ENCODE results near the gene COX11. TPM values are rescaled to one million over a fixed set of nuclear protein-coding genes. Genes with fewer than 3 reads are reported as not detected.

The COX11 gene
- polyA plus RNA-seq, 3 donors = 17.8 to 34.4 (median 32.7) TPM

GRCh38 chr17:54969658-54970572 is 1.5 kb upstream of the COX11 start:
- 27 to 51% (median 48%) methylated on average over 7 of the region's 7 CpGs for WGBS, 3 donors

DNA sequence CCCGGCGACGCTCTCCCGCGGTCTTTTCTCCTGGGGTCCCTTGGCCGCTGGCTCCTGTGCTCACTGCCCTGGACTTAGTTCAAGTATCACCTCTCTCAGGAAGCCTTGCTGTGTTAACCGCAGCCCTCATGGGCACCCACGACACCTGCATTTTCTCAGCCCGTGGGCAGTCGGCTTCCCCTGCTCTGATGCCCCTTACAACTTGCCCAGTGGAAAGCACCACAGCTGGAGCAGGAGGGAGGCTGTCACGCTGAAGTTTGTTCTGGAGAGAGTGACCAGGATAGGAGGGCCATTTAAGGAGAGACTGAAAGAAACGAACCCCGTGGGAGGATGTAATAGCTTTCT is 506 bp upstream of the COX11 start:
- no peak overlapping the region for H3K27ac ChIP-seq (ENCODE audit: low read depth, low read length)
- WGBS, 3 donors = 0 to 2% (median 1%) methylated on average over 13 of the region's 13 CpGs

More at GRCh38 chr17:54969658-54970572, 1.5 kb upstream of the COX11 start:
- H3K27ac ChIP-seq (ENCODE audit: low read depth, low read length) = no peak overlapping the region

GRCh38 chr17:54967621-54968261 is 713 bp downstream of the COX11 start:
- 0 to 1% (median 0%) methylated on average over 21 of the region's 21 CpGs for WGBS, 3 donors
- no peak overlapping the region for H3K27ac ChIP-seq (ENCODE audit: low read depth, low read length)

DNA sequence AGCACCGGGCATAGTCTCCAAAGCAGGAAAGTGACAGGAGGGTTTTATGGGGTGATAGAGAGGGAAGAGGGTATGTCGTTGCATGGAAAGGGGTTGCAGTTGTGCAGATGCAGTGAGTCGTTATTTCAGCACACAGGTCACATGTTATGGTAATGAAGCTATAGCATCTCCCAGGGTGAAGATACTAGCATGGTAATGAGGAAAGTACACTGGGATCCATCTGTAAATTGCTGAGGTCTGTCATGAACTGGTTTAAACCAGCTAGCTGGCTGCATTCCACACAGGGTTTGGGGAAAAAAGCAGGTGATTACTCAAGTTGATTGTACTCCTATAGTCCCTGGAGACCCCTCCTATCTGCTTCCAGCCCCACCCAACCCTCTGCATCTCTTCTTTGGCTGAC is 11.7 kb downstream of the COX11 start:
- H3K27ac ChIP-seq (ENCODE audit: low read depth, low read length) = no peak overlapping the region
- WGBS, 3 donors = 71 to 80% (median 77%) methylated on average over 3 of the region's 3 CpGs

- no peak overlapping the region for H3K27ac ChIP-seq (ENCODE audit: low read depth, low read length)
- 80 to 84% (median 82%) methylated on average over 4 of the region's 4 CpGs for WGBS, 3 donors
Observed at GRCh38 chr17:54951286-54951685, 17.2 kb downstream of the COX11 start.

GRCh38 chr17:54950116-54950515 is 18.3 kb downstream of the COX11 start:
- 62 to 91% (median 85%) methylated on average over 2 of the region's 2 CpGs for WGBS, 3 donors
- H3K27ac ChIP-seq (ENCODE audit: low read depth, low read length) = no peak overlapping the region

DNA sequence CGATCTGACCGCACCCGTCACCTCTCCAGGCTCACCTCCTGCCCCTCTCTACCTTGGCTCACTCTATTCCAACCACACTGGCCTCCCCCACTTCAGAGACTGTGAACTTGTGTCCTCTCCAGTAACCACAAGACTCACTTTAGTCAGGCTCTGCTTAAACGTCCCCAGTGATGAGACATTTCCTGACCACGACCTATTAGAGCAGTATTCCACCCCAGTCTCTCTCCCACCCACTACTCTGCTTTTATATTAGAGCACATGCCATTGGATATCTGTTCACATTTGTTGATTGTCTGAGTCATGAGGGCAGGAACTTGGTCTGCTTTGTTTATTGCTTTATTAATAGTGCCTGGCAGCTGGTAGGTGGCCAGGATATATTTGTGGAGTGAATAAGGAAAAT is 20.1 kb downstream of the COX11 start:
- WGBS, 3 donors = 56 to 84% (median 60%) methylated on average over 5 of the region's 5 CpGs
- no peak overlapping the region for H3K27ac ChIP-seq (ENCODE audit: low read depth, low read length)

DNA sequence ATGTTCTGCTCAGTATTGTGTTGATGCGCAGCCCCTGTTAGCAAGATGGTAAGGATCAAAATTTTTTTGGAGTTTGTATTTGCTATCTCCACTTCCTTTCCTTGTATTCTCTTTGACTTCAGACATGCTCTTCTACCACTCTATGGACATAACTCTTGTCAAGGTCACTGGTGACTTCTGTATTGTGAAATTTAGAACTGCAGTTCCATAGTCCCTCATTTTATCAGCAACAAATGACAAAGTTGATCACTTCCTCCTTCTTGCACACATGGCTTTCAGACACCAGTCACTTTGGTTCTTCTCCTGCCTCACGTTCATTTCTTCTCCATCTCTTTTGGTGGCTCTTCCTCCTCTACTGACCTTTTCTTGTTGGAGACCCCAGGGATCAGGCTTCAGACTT is 21.1 kb downstream of the COX11 start:
- 76 to 90% (median 88%) methylated on average over 2 of the region's 2 CpGs for WGBS, 3 donors
- H3K27ac ChIP-seq (ENCODE audit: low read depth, low read length) = no peak overlapping the region

DNA sequence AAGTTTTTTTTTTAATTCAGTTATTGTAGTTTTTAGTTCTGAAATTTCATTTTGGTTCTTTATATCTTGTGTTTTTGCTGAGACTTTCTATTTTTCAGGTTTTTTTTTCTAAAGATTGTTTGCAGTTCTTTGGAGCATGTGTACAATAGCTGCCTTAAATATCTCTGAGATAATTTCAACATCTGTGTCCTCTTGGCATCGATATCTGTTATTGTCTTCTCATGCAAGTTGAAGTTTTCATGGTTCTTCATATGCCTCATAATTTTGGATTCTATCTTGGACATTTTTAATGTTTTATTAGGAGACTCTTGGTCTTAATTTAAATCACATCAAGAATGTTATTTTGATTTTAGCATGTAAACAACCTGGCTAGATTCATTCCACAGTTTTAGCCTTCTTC is 22.8 kb downstream of the COX11 start:
- 71 to 88% (median 81%) methylated on average over 1 of the region's 1 CpG for WGBS, 3 donors

GRCh38 chr17:54945231-54945630 is 23.2 kb downstream of the COX11 start:
- no peak overlapping the region for H3K27ac ChIP-seq (ENCODE audit: low read depth, low read length)
- 36 to 76% (median 51%) methylated on average over 1 of the region's 1 CpG for WGBS, 3 donors

More for the DNA sequence above, 22.8 kb downstream of the COX11 start:
- no peak overlapping the region for H3K27ac ChIP-seq (ENCODE audit: low read depth, low read length)

- WGBS, 3 donors = 36 to 75% (median 48%) methylated on average over 1 of the region's 1 CpG
- H3K27ac ChIP-seq (ENCODE audit: low read depth, low read length) = no peak overlapping the region
Observed at GRCh38 chr17:54944796-54945195, 23.7 kb downstream of the COX11 start.

DNA sequence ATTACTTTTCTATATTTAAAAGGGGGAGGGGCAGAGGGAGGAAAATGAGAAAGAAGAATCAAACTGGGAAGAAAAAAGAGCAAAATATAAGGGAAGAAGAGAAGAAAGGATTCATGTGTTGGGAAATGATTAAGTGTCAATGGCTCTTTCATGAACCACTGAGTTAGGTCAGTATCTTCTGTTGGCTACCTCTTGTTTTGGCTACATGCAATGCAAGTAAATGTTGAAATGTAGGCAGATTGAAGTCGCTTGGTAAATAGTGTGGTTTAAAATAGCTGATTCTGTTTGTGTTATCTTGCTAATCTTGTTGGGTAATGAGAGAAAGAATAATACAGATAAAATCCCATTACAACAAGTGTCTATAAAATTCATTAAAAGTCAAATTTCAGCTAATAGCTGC is 27.2 kb downstream of the COX11 start:
- H3K27ac ChIP-seq (ENCODE audit: low read depth, low read length) = no peak overlapping the region
- WGBS, 3 donors = 83 to 94% (median 87%) methylated on average over 1 of the region's 1 CpG

DNA sequence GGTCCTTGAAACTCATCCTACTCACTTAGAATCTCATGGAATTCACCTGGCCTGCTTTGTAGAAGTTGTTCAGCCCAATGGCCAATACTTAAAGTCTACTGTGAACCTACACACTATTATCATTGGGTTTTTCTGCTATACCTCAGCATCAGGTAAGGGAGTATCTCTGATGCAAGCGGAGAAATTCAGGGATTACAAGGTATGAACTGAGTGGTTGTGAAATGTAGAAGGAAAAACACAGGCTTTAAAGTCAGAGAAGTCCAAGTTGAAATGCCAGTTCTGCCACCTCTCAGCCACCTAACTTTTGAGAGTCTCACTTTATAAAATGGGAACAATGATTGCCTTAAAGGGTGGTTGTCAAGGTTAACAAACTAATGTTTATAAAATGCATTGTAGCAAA is 31.0 kb downstream of the COX11 start:
- 94 to 97% (median 96%) methylated on average over 1 of the region's 1 CpG for WGBS, 3 donors
- H3K27ac ChIP-seq (ENCODE audit: low read depth, low read length) = no peak overlapping the region

- WGBS, 3 donors = 59 to 81% (median 66%) methylated on average over 5 of the region's 5 CpGs
Observed at GRCh38 chr17:54937018-54937417, 31.4 kb downstream of the COX11 start.

DNA sequence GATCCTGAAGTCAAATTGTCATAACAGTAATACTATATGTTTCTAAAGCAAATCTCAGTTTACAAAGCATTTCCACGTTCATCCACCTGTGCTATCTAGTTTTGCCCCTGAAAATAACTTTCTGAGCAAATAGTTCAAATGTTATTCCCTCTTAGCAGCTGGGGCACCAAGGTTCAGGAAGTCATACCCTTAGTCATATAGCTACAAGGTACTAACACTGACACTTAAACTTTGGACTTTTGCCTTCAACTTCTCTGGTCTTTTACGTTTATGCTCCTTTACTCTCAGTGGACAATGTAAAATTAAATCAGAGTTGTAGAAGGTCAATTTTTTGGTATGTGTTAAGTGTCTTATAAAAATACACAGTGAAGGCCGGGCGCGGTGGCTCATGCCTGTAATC is 33.0 kb downstream of the COX11 start:
- WGBS, 3 donors = 87 to 92% (median 90%) methylated on average over 5 of the region's 5 CpGs

More at GRCh38 chr17:54937018-54937417, 31.4 kb downstream of the COX11 start:
- no peak overlapping the region for H3K27ac ChIP-seq (ENCODE audit: low read depth, low read length)

GRCh38 chr17:54933921-54934320 is 34.5 kb downstream of the COX11 start:
- H3K27ac ChIP-seq (ENCODE audit: low read depth, low read length) = no peak overlapping the region
- WGBS, 3 donors = 82 to 92% (median 86%) methylated on average over 3 of the region's 3 CpGs

More for the DNA sequence above, 33.0 kb downstream of the COX11 start:
- no peak overlapping the region for H3K27ac ChIP-seq (ENCODE audit: low read depth, low read length)

- 97 to 100% (median 98%) methylated on average over 1 of the region's 1 CpG for WGBS, 3 donors
Observed at GRCh38 chr17:54932711-54933110, 35.7 kb downstream of the COX11 start.

DNA sequence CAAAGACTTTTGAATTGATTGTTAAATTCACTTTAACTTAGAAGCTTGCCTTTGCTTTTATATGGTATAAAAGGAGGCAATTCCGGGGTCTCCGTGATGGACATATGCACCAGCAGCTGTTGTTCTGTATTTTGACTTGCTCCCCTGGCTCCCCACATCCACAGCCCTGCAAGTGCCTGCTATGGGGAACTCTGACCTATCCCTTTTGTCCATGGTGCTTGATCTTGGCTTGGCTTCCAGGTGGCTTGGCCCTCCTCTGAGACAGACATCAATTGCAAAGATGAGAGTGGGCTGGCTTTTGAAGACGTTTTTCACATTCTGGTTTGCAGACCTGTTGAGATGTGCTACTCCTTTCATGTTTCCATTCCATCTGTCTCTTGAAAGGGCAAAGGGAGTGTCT is 40.9 kb downstream of the COX11 start:
- no peak overlapping the region for H3K27ac ChIP-seq (ENCODE audit: low read depth, low read length)
- WGBS, 3 donors = 72 to 84% (median 82%) methylated on average over 3 of the region's 3 CpGs

More at GRCh38 chr17:54932711-54933110, 35.7 kb downstream of the COX11 start:
- no peak overlapping the region for H3K27ac ChIP-seq (ENCODE audit: low read depth, low read length)

- no peak overlapping the region for H3K27ac ChIP-seq (ENCODE audit: low read depth, low read length)
- WGBS, 3 donors = 93 to 97% (median 94%) methylated on average over 5 of the region's 5 CpGs
Observed at GRCh38 chr17:54924405-54924804, 44.0 kb downstream of the COX11 start.

All from adipose tissue (tissue), 3 donors.